RPMI8226 (cell line): ENCODE data around the gene ACOT6.
"Not testable (repeated sequence)": the region's sequence is repeated elsewhere in the genome, so short reads cannot be mapped to it uniquely, and the experiment has no call there.

Source experiments
- DNase-seq: peaks from one replicate; pipeline ENCODE4 v3.0.0-alpha.2; 2015

ACOT6 gene

GRCh38 chr14:73602994-73603393, 9.3 kb upstream of the ACOT6 start:
- no peak for DNase-seq

GRCh38 chr14:73606271-73606670, 6.0 kb upstream of the ACOT6 start:
- no peak for DNase-seq

GRCh38 chr14:73607241-73607640, 5.1 kb upstream of the ACOT6 start:
- no peak for DNase-seq

GRCh38 chr14:73610687-73611086, 1.6 kb upstream of the ACOT6 start:
- no peak for DNase-seq

GRCh38 chr14:73613046-73613383, 698 bp downstream of the ACOT6 start:
- no peak for DNase-seq

GRCh38 chr14:73613419-73613963, 1.2 kb downstream of the ACOT6 start:
- DNase-seq, result no peak

GRCh38 chr14:73616831-73617230, 4.5 kb downstream of the ACOT6 start:
- no peak for DNase-seq

- no peak for DNase-seq
Measured at GRCh38 chr14:73619524-73619923, 7.2 kb downstream of the ACOT6 start.

- no peak for DNase-seq
Measured at GRCh38 chr14:73620268-73620667, 8.0 kb downstream of the ACOT6 start.

GRCh38 chr14:73623504-73624054, 11.3 kb downstream of the ACOT6 start:
- no peak for DNase-seq

GRCh38 chr14:73625706-73626105, 13.4 kb downstream of the ACOT6 start:
- DNase-seq, result no peak

GRCh38 chr14:73627151-73627558, 14.8 kb downstream of the ACOT6 start:
- no peak for DNase-seq

- no peak for DNase-seq
Measured at GRCh38 chr14:73630009-73630780, 17.9 kb downstream of the ACOT6 start.

- peak; percentile 54 for DNase-seq
Measured at GRCh38 chr14:73633116-73634010, 21.0 kb downstream of the ACOT6 start.

- DNase-seq, result peak; percentile 11
Measured at GRCh38 chr14:73634011-73634833, 21.9 kb downstream of the ACOT6 start.

GRCh38 chr14:73636355-73636754, 24.0 kb downstream of the ACOT6 start:
- not testable (repeated sequence) for DNase-seq

GRCh38 chr14:73637830-73638229, 25.5 kb downstream of the ACOT6 start:
- no peak for DNase-seq

GRCh38 chr14:73640796-73641365, 28.6 kb downstream of the ACOT6 start:
- DNase-seq, result no peak

- peak; percentile 91 for DNase-seq
Measured at GRCh38 chr14:73644531-73645247, 32.4 kb downstream of the ACOT6 start, which contains the start of gene DNAL1. Gene DNAL1 (plus strand): TSS chr14:73644986. CDS start chr14:73645040, 54 bp downstream.

GRCh38 chr14:73645248-73645610, 32.9 kb downstream of the ACOT6 start:
- no peak for DNase-seq

GRCh38 chr14:73651005-73651404, 38.7 kb downstream of the ACOT6 start:
- no peak for DNase-seq
